ENCODE data around the gene ZBTB46.

ZBTB46 gene

DNA sequence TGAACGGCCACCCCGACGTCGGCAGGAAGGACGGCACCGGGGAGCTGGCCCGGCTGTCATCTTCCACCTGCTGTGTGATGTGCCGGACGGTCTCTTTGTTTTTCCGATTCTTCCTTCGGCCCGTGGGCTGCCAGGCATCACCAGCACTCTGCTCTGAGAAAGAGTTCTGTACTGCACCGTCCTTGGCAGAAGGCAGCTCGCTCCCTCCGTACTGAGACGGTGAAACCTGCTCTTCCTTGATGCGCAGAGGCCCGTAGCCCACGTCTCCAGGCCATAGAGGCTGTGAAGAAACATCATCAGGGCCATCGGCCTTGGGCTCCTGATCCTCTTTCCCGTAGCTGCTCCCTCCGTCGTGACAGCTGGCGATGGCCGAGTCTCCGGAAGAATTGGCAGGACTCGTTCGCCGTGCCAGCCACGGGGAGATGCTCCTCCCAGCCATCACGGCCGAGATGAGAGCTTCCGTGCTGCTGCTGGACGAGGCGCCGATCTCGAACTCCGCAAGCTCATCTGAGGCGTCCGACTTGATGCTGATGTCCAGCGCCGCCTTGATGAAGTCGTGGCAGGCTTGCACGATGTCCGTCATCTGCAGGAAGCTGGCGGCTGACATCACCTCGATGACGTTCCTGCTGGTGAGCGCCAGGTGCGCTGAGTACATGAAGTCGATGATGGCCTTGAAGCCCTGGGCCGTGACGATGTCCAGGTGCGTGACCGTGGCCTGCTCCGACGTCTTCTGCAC lies 41.1 kb downstream of the ZBTB46 start:
- no peak overlapping the region for H3K9ac ChIP-seq (ENCODE audit: low read length)
- H3K4me3 ChIP-seq (ENCODE audit: low read depth, low read length) = no peak overlapping the region
- no peaks in the 10 kb centered on the region for H3K79me2 ChIP-seq (ENCODE audit: control insufficient read depth, insufficient read depth, low read length, poor library complexity)
- no peak overlapping the region for H3K4ac ChIP-seq (ENCODE audit: low read depth, low read length)
- H2AFZ ChIP-seq (ENCODE audit: insufficient read depth, low read length, poor library complexity) = no peak overlapping the region
- no peak overlapping the region for H2BK12ac ChIP-seq (ENCODE audit: low read length)
- H4K91ac ChIP-seq (ENCODE audit: low read depth, low read length) = no peak overlapping the region
- H4K8ac ChIP-seq (ENCODE audit: low read depth, low read length) = no peak overlapping the region
- H2BK120ac ChIP-seq (ENCODE audit: insufficient read depth, low read length, poor library complexity) = no peak overlapping the region
- no peak overlapping the region for H3K23ac ChIP-seq (ENCODE audit: low read length)
- no peak overlapping the region for H3K27ac ChIP-seq (ENCODE audit: low read depth, low read length)
- no peak overlapping the region for H3K18ac ChIP-seq (ENCODE audit: low read length)
- H3K4me2 ChIP-seq (ENCODE audit: low read length) = no peak overlapping the region
- no peak overlapping the region for H2BK5ac ChIP-seq (ENCODE audit: low read depth, low read length, poor library complexity)
- peaks cover 21 to 22% of the 10 kb centered on the region in 2 experiments for H3K36me3 ChIP-seq (ENCODE audit: control insufficient read depth in 1 of 2, insufficient read depth in 2 of 2, low read length in 2 of 2)
- H3K4me1 ChIP-seq (ENCODE audit: control insufficient read depth in 1 of 2, insufficient read depth in 2 of 2, low read length in 2 of 2) = no peaks in the 10 kb centered on the region
- H3K14ac ChIP-seq (ENCODE audit: low read length) = no peak overlapping the region
- H3K9me3 ChIP-seq (ENCODE audit: insufficient read depth, low read depth, low read length) = no peaks in the 10 kb centered on the region
- no peak for DNase-seq
- H3K27me3 ChIP-seq (ENCODE audit: insufficient read depth, low read length) = no peaks in the 10 kb centered on the region
- no peak overlapping the region for H4K12ac ChIP-seq (ENCODE audit: low read depth, low read length)
- no CpG with 5 or more reads among the region's 57 CpGs for WGBS (ENCODE audit: extremely low coverage, insufficient coverage, insufficient read length)
- no peaks in the 10 kb centered on the region for H3K79me1 ChIP-seq (ENCODE audit: low read length)
- H2AK5ac ChIP-seq (ENCODE audit: low read length) = no peak overlapping the region

DNA sequence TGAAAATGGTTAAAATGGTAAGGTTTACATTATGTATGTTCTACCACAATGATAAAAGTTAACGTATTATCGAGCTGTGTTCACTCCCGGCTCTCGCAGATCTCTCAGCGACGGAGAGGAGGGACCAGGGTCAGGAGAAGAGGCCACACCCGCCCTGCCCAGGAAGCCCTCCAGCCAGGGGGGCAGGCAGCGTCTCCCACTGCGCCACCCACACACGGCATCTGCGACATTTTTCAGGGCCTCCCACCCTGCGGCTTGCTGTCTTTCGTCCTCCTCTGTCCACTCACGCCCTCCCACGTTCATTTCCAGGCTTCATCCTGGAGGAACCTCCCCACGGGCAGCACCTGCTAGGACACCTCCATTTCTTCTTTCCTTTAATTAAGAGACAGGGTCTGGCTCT lies 43.3 kb downstream of the ZBTB46 start:
- no peak for DNase-seq

DNA sequence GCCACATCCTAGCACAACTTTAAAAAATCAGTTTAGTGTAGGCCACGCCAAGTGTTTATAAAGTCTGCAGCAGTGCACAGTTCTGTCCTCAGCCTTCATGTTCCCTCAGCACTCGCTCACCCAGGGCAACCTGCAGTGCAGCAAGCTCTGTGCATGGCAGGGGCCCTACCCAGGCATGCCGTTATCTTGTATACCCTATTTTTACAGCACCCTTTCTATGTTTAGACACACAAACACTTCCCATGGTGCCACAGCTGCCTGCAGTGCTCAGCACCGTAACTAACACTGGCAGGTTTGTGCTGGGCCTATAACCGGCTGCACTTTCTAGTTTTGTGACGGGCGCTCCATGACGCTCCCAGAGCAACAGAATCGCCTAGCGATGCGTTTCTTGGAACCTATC lies 43.8 kb downstream of the ZBTB46 start:
- no CpG with 5 or more reads among the region's 11 CpGs for WGBS (ENCODE audit: extremely low coverage, insufficient coverage, insufficient read length)
- no peak overlapping the region for H2BK5ac ChIP-seq (ENCODE audit: low read depth, low read length, poor library complexity)
- no peak overlapping the region for H2AFZ ChIP-seq (ENCODE audit: insufficient read depth, low read length, poor library complexity)
- H3K18ac ChIP-seq (ENCODE audit: low read length) = no peak overlapping the region
- H2AK5ac ChIP-seq (ENCODE audit: low read length) = no peak overlapping the region
- H2BK120ac ChIP-seq (ENCODE audit: insufficient read depth, low read length, poor library complexity) = no peak overlapping the region
- H3K79me1 ChIP-seq (ENCODE audit: low read length) = no peaks in the 10 kb centered on the region
- no peak overlapping the region for H2BK12ac ChIP-seq (ENCODE audit: low read length)
- H3K4me2 ChIP-seq (ENCODE audit: low read length) = no peak overlapping the region
- no peak overlapping the region for H3K4me3 ChIP-seq (ENCODE audit: low read depth, low read length)
- H4K12ac ChIP-seq (ENCODE audit: low read depth, low read length) = no peak overlapping the region
- H4K8ac ChIP-seq (ENCODE audit: low read depth, low read length) = no peak overlapping the region
- no peak overlapping the region for H3K23ac ChIP-seq (ENCODE audit: low read length)
- no peaks in the 10 kb centered on the region for H3K4me1 ChIP-seq (ENCODE audit: control insufficient read depth in 1 of 2, insufficient read depth in 2 of 2, low read length in 2 of 2)
- H3K9me3 ChIP-seq (ENCODE audit: insufficient read depth, low read depth, low read length) = no peaks in the 10 kb centered on the region
- H3K27me3 ChIP-seq (ENCODE audit: insufficient read depth, low read length) = no peaks in the 10 kb centered on the region
- no peak overlapping the region for H3K27ac ChIP-seq (ENCODE audit: low read depth, low read length)
- no peak overlapping the region for H3K14ac ChIP-seq (ENCODE audit: low read length)
- no peak overlapping the region for H4K91ac ChIP-seq (ENCODE audit: low read depth, low read length)
- H3K4ac ChIP-seq (ENCODE audit: low read depth, low read length) = no peak overlapping the region
- no peak overlapping the region for H3K9ac ChIP-seq (ENCODE audit: low read length)
- H3K36me3 ChIP-seq (ENCODE audit: control insufficient read depth in 1 of 2, insufficient read depth in 2 of 2, low read length in 2 of 2) = peaks cover 21 to 22% of the 10 kb centered on the region in 2 experiments
- H3K79me2 ChIP-seq (ENCODE audit: control insufficient read depth, insufficient read depth, low read length, poor library complexity) = no peaks in the 10 kb centered on the region
- no peak for DNase-seq

More for the DNA sequence above, 43.3 kb downstream of the ZBTB46 start:
- Histone ChIP-seq H3K14ac (ENCODE audit: low read length) (no peak overlapping the region), H3K18ac (ENCODE audit: low read length) (no peak overlapping the region), H3K79me1 (ENCODE audit: low read length) (no peaks in the 10 kb centered on the region), H4K8ac (ENCODE audit: low read depth, low read length) (no peak overlapping the region), H3K4ac (ENCODE audit: low read depth, low read length) (no peak overlapping the region), H3K4me2 (ENCODE audit: low read length) (no peak overlapping the region), H2AFZ (ENCODE audit: insufficient read depth, low read length, poor library complexity) (no peak overlapping the region), H4K12ac (ENCODE audit: low read depth, low read length) (no peak overlapping the region), H2BK120ac (ENCODE audit: insufficient read depth, low read length, poor library complexity) (no peak overlapping the region), H3K4me3 (ENCODE audit: low read depth, low read length) (no peak overlapping the region), H2AK5ac (ENCODE audit: low read length) (no peak overlapping the region), H3K36me3 (ENCODE audit: control insufficient read depth in 1 of 2, insufficient read depth in 2 of 2, low read length in 2 of 2) (peaks cover 21 to 22% of the 10 kb centered on the region in 2 experiments), H3K9me3 (ENCODE audit: insufficient read depth, low read depth, low read length) (no peaks in the 10 kb centered on the region), H3K27ac (ENCODE audit: low read depth, low read length) (no peak overlapping the region), H3K4me1 (ENCODE audit: control insufficient read depth in 1 of 2, insufficient read depth in 2 of 2, low read length in 2 of 2) (no peaks in the 10 kb centered on the region), H3K79me2 (ENCODE audit: control insufficient read depth, insufficient read depth, low read length, poor library complexity) (no peaks in the 10 kb centered on the region), H2BK12ac (ENCODE audit: low read length) (no peak overlapping the region), H3K27me3 (ENCODE audit: insufficient read depth, low read length) (no peaks in the 10 kb centered on the region), H3K9ac (ENCODE audit: low read length) (no peak overlapping the region), H4K91ac (ENCODE audit: low read depth, low read length) (no peak overlapping the region), H2BK5ac (ENCODE audit: low read depth, low read length, poor library complexity) (no peak overlapping the region), H3K23ac (ENCODE audit: low read length) (no peak overlapping the region)
- WGBS (ENCODE audit: extremely low coverage, insufficient coverage, insufficient read length) = no CpG with 5 or more reads among the region's 16 CpGs

DNA sequence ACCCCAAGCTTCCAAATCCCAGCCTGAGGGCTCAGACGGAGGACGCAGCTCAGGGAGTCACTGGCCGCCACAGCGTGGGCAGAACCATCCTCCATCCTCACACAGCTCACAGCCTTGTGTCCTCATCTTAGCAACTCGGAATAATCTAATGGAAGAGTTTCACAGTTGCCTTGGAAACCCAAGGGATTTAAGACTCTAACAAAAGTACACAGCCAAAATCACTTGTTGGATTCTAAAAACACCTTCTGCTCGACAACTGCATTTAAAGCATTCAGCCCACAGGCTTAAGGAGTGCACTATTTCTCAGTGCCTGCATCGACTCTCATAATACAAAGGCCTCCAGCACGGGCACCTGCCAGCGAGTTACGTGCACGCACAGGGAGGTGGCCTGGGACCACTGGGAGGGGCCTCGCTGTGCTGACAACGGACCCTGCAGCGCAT lies 45.4 kb downstream of the ZBTB46 start:
- no CpG with 5 or more reads among the region's 14 CpGs for WGBS (ENCODE audit: extremely low coverage, insufficient coverage, insufficient read length)
- Histone ChIP-seq H2AK5ac (ENCODE audit: low read length) (no peak overlapping the region), H3K4ac (ENCODE audit: low read depth, low read length) (no peak overlapping the region)

More for the DNA sequence above, 45.4 kb downstream of the ZBTB46 start:
- no peak overlapping the region for H4K91ac ChIP-seq (ENCODE audit: low read depth, low read length)
- H4K12ac ChIP-seq (ENCODE audit: low read depth, low read length) = no peak overlapping the region
- no peaks in the 10 kb centered on the region for H3K4me1 ChIP-seq (ENCODE audit: control insufficient read depth in 1 of 2, insufficient read depth in 2 of 2, low read length in 2 of 2)
- H3K14ac ChIP-seq (ENCODE audit: low read length) = no peak overlapping the region
- peaks cover 19 to 20% of the 10 kb centered on the region in 2 experiments for H3K36me3 ChIP-seq (ENCODE audit: control insufficient read depth in 1 of 2, insufficient read depth in 2 of 2, low read length in 2 of 2)
- no peak overlapping the region for H3K27ac ChIP-seq (ENCODE audit: low read depth, low read length)
- peak overlapping the region; percentile 30 for H3K4me3 ChIP-seq (ENCODE audit: low read depth, low read length)
- no peaks in the 10 kb centered on the region for H3K27me3 ChIP-seq (ENCODE audit: insufficient read depth, low read length)
- no peak overlapping the region for H3K4me2 ChIP-seq (ENCODE audit: low read length)
- H3K79me2 ChIP-seq (ENCODE audit: control insufficient read depth, insufficient read depth, low read length, poor library complexity) = no peaks in the 10 kb centered on the region
- no peaks in the 10 kb centered on the region for H3K79me1 ChIP-seq (ENCODE audit: low read length)
- no peak overlapping the region for H3K9ac ChIP-seq (ENCODE audit: low read length)
- H2BK120ac ChIP-seq (ENCODE audit: insufficient read depth, low read length, poor library complexity) = no peak overlapping the region
- no peak overlapping the region for H2BK5ac ChIP-seq (ENCODE audit: low read depth, low read length, poor library complexity)
- no peak overlapping the region for H3K18ac ChIP-seq (ENCODE audit: low read length)
- no peak overlapping the region for H3K23ac ChIP-seq (ENCODE audit: low read length)
- H4K8ac ChIP-seq (ENCODE audit: low read depth, low read length) = no peak overlapping the region
- no peaks in the 10 kb centered on the region for H3K9me3 ChIP-seq (ENCODE audit: insufficient read depth, low read depth, low read length)
- no peak overlapping the region for H2BK12ac ChIP-seq (ENCODE audit: low read length)
- no peak for DNase-seq
- no peak overlapping the region for H2AFZ ChIP-seq (ENCODE audit: insufficient read depth, low read length, poor library complexity)

All from trophoblast cell (in vitro differentiated cells and primary cell).